IPS-18c (cell line): ENCODE data around the gene TBCB.
"Not testable (repeated sequence)": the region's sequence is repeated elsewhere in the genome, so short reads cannot be mapped to it uniquely, and the experiment has no call there.

Source experiments
- H3K4me3 ChIP-seq: 2 replicates; pipeline ENCODE4 v1.7.0; 2013; ENCODE audit warnings: low read depth, mild to moderate bottlenecking, low read length, moderate library complexity; ENCODE audit not compliant: insufficient read depth
- H3K9me3 ChIP-seq: one replicate; pipeline ENCODE4 v1.6.1; 2013; ENCODE audit warnings: mild to moderate bottlenecking, low read length, moderate library complexity; ENCODE audit not compliant: control insufficient read depth, insufficient read depth

Gene TBCB

GRCh38 chr19:36149673-36150406, 34.6 kb downstream of the TBCB start:
- no peaks in the 10 kb centered on the region for H3K9me3 ChIP-seq
- H3K4me3 ChIP-seq = no peak overlapping the region

- Histone ChIP-seq H3K9me3 (no peaks in the 10 kb centered on the region), H3K4me3 (no peak overlapping the region; the same call in 1 of the 2 replicates)
These were observed 35.3 kb downstream of the TBCB start for GRCh38 chr19:36150586-36150985.

- Histone ChIP-seq H3K4me3 (peak overlapping the region; percentile 6; the same call in 1 of the 2 replicates), H3K9me3 (no peaks in the 10 kb centered on the region)
These were observed 36.1 kb downstream of the TBCB start for GRCh38 chr19:36151144-36152018.

DNA sequence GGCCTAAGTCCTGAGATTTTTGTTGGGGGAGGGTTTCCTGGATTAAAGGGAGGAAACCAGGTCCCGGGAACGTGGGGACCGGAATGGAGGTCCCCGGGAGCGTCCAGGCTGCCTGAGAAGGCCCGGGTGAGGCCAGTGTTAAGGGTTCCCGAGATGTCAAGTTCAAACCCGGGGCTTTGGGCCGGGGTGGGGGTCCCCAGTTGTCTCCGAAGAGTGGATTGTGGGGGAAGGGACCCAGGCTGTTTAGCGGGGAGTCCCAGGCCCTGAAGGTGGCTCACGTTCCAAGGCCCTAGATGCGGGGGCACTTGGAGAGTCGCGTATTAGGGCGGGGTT, 36.7 kb downstream of the TBCB start:
- Histone ChIP-seq H3K9me3 (no peaks in the 10 kb centered on the region), H3K4me3 (peak overlapping the region; percentile 6; the same call in 1 of the 2 replicates)

GRCh38 chr19:36152352-36153091, 37.3 kb downstream of the TBCB start, which contains the start of gene COX7A1:
TSS of gene COX7A1 (minus strand) at chr19:36152447. CDS start at chr19:36152407, 40 bp downstream.
- Histone ChIP-seq H3K4me3 (peak within 1 kb of the TSS; percentile 20; the same call in 1 of the 2 replicates), H3K9me3 (no peaks in the 10 kb centered on the region)

- H3K4me3 ChIP-seq = no peak overlapping the region
- no peaks in the 10 kb centered on the region for H3K9me3 ChIP-seq
These were observed 37.9 kb downstream of the TBCB start for GRCh38 chr19:36153126-36153525.

DNA sequence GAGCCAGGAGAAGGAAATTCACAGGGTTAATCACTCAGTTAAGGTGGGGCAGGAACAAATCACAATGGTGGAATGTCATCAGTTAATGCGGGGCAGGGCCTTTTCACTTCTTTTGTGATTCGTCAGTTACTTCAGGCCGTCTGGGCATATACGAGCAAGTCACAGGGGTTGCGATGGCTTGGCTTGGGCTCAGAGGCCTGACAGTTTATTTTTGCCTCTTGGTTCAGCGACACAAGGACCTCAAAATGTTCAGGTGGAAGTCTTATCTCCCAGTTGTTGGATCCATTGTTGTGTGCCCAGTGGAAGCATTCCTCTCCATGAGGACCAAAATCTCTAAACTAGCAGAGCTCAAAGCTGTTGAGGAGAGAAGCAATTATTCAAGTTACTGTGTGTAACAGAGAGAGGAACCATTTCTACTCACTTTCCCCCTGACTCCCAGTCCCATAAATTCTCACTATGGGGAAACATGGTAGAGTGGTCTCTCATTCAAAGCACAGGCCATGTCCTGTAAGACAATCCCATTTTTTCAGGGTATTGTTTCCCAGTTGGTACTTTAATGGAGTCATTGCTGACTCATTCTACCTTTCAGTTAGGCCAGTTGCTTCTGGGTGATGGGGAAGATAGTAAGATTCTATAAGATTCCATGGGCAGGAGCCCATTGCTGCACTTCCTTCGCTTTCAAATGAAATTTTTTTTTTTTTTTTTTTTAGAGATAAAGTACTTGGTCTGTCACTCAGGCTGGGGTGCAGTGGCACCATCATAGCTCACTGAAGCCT, 45.7 kb downstream of the TBCB start:
- no peak overlapping the region for H3K4me3 ChIP-seq
- H3K9me3 ChIP-seq = no peaks in the 10 kb centered on the region

- H3K9me3 ChIP-seq = no peaks in the 10 kb centered on the region
- H3K4me3 ChIP-seq = no peak overlapping the region
These were observed 48.5 kb downstream of the TBCB start for GRCh38 chr19:36163813-36164212.

DNA sequence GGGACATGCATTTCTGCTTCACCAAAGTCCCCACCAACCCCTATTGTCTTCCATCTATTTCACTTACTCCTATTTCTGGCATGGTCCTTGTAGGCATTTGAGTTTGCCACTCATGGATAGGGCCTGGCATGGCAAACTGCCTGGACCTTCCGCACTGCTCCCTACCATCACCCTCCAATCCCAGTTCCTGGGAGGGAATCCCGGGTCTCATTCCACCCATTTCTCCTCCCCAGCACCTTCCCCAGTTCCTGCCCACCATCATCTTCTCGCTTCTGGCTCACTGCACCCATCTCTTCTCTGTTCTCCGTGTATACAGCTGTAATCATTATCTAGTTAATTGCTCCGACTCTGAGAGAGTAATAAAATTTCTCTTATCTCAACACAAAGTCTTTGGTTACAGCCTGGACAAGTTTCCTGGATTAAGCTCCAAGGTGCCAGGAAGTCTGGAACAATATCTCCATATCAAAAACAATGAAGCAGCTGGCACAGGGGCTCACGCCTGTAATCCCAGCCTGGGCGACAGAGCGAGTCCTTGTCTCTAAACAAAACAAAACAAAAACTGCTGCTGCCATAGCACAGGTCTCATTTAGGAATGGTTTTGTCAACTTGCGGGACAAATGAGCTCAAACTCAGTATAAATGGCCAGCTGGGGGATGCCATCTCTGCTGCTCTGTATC, 54.0 kb downstream of the TBCB start:
- Histone ChIP-seq H3K4me3 (no peak overlapping the region), H3K9me3 (no peaks in the 10 kb centered on the region)

GRCh38 chr19:36172852-36173251, 57.6 kb downstream of the TBCB start:
- Histone ChIP-seq H3K9me3 (no peaks in the 10 kb centered on the region), H3K4me3 (no peak overlapping the region)

GRCh38 chr19:36173846-36174245, 58.6 kb downstream of the TBCB start:
- H3K4me3 ChIP-seq, H3K9me3 ChIP-seq: not testable (repeated sequence)
